Heart right ventricle (tissue), 16 donors: ENCODE measurements around the gene FLNB. TPM values are rescaled to one million over a fixed set of nuclear protein-coding genes. Genes with fewer than 3 reads are reported as not detected.

Source experiments
- ATAC-seq, 8 donors: fragments of 200-7000 bp; cut with Tn5 transposase; one replicate each; pipeline ENCODE4 v1.9.1; 2020; ENCODE audit warnings: mild to moderate bottlenecking in 8 of 8, moderate library complexity in 8 of 8, moderate number of reproducible peaks in 1 of 8
- DNase-seq, 2 donors: peaks; one replicate each; pipeline ENCODE4 v3.0.0-alpha.2; 2020
- H3K27ac ChIP-seq, 10 donors: fragments of 200-600 bp; sonication (generic) in 2 of 10; one replicate each; pipeline versions ENCODE4 v1.5.0 to v1.8.0; 2020 to 2022; ENCODE audit warnings: mild to moderate bottlenecking in 3 of 10
- H3K27me3 ChIP-seq, 7 donors: fragments of 200-600 bp; one replicate each; pipeline ENCODE4 v1.8.0; 2021 to 2022; ENCODE audit warnings: mild to moderate bottlenecking in 2 of 7
- H3K36me3 ChIP-seq, 9 donors: fragments of 200-600 bp; sonication (generic) in 1 of 9; one replicate each; pipeline versions ENCODE4 v1.5.0 to v1.8.0; 2020 to 2022; ENCODE audit warnings: mild to moderate bottlenecking in 2 of 9
- H3K4me1 ChIP-seq, 9 donors: fragments of 200-600 bp; sonication (generic) in 1 of 9; one replicate each; pipeline versions ENCODE4 v1.5.0 to v1.8.0; 2020 to 2022; ENCODE audit warnings: mild to moderate bottlenecking in 4 of 9
- H3K4me3 ChIP-seq, 10 donors: fragments of 200-600 bp; sonication (generic) in 2 of 10; one replicate each; pipeline versions ENCODE4 v1.5.0 to v1.8.0; 2020 to 2022; ENCODE audit warnings: mild to moderate bottlenecking in 7 of 10, moderate library complexity in 2 of 10
- H3K9me3 ChIP-seq, 11 donors: fragments of 200-600 bp in 10 of 11; sonication (generic) in 2 of 11; one replicate each; pipeline versions ENCODE4 v1.5.0 to v1.8.0; 2013 to 2022; ENCODE audit warnings: mild to moderate bottlenecking in 2 of 11, control low read depth in 1 of 11, moderate library complexity in 1 of 11
- CTCF ChIP-seq, 9 donors: fragments of 200-600 bp; sonication (generic) in 2 of 9; IDR thresholded peaks; one replicate each; pipeline versions ENCODE4 v1.5.0 to v1.8.0; 2021 to 2022; ENCODE audit warnings: antibody characterized with exemption in 9 of 9, mild to moderate bottlenecking in 5 of 9, moderate library complexity in 1 of 9
- WGBS, 2 donors: extraction: QIAGEN DNeasy Blood & Tissue Kit; methylation state at CpG; one replicate each; pipeline ENCODE4 v1.1.7; 2013; ENCODE audit warnings: inconsistent platforms in 1 of 2; 5-methylcytosine and 5-hydroxymethylcytosine counted together
- intact Hi-C, 10 donors: fragments of 100-400 bp; cut with DNase I; formaldehyde crosslinking; loops; one replicate each; pipeline versions ENCODE4 v1.11.1 to v1.14.2; 2022
- polyA plus RNA-seq, 2 donors: library from polyadenylated mRNA; stranded (reverse); fragments of 200-250 nt; gene quantifications; one replicate each; pipeline ENCODE4 v1.2.3, GENCODE V29; 2013
- total RNA-seq, 10 donors: library from RNA; stranded (reverse); fragmentation: NEBNext Ultra II Directional in 3 of 10; extraction: Animal tissue kit (Norgen Biotek cat#: 25700) in 3 of 10; gene quantifications; one replicate each; pipeline versions ENCODE4 v1.2.1 to v1.2.4, GENCODE V29; 2021 to 2023
- donor health status: Arrhythmogenic right ventricular cardiomyopathy.
- donor health status: ischemic (EF 13 %, LVEDD 7.1; RV severe dilation, severe dysfunction).
- donor health status: healthy with polysubstance abuse.
- donor health status: DM: no; HTN: yes; CAD: no.
- donor health status: DM: no; HTN: no; CAD: no.
- donor health status: ischemic (EF 25% LVEDD 6.9; RV normal size, moderate dysfunction).
- donor health status: ischemic (EF 25% LVEDD 5.7; RV mildly dilated, moderate dysfunction).
- donor health status: healthy.
- donor health status: DM: yes; HTN: yes; CAD: no.
- donor health status: Ischemic cardiomyopathy.
- donor health status: ischemic (EF 35%, LVEDD 5.7; RV mildly dilated, moderate dysfunction).
- donor health status: nonischemic (EF 11% LVEDD 7.7; RV severe dilation, severe dysfunction).
- donor health status: DM: yes; HTN: yes; CAD: no.
- donor health status: PGD.
- donor health status: ischemic (EF 29% LVEDD 5.4; RV normal size, mild dysfunction).
- donor health status: nonischemic (EF 23%, LVEDD 6.1; RV moderate dilation, normal function).

The FLNB gene
- total and polyA plus RNA-seq, 12 donors, result 27.4 to 65.3 (median 38.6) TPM

- H3K27me3 ChIP-seq, result peaks cover 0 to 1% (median 0%) of the 10 kb centered on the region in 7 donors
- no peak for DNase-seq
- no peaks in the 10 kb centered on the region for H3K9me3 ChIP-seq
- no peak for TF ChIP-seq CTCF (IDR thresholded peaks at IDR 0.05)
- H3K27ac ChIP-seq, result peak overlapping the region in 5 of 10 donors; percentile 2 to 45 (median 9)
- peak in 1 of 8 donors; percentile 3 for ATAC-seq
- intact Hi-C loops, result loop anchor here in 6 of 10 donors (2.0 to 5.0 kb wide), 3 partner anchors 164 to 306 kb away; partner anchors contain the start of gene FLNB (in 6 of the 6)
- no peak overlapping the region for H3K4me3 ChIP-seq
- peaks cover 14 to 49% (median 35%) of the 10 kb centered on the region in 9 donors for H3K4me1 ChIP-seq
- peaks cover 0 to 40% (median 11%) of the 10 kb centered on the region in 9 donors for H3K36me3 ChIP-seq
- 66 to 67% methylated on average over 14 of the region's 14 CpGs for WGBS, 2 donors
Measured at GRCh38 chr3:58173029-58173668, 164.9 kb downstream of the FLNB start.

- Histone ChIP-seq H3K27ac (peak overlapping the region in 5 of 10 donors; percentile 2 to 54 (median 29)), H3K36me3 (peaks cover 0 to 34% (median 11%) of the 10 kb centered on the region in 9 donors), H3K9me3 (no peaks in the 10 kb centered on the region), H3K27me3 (peaks cover 0 to 7% (median 0%) of the 10 kb centered on the region in 7 donors), H3K4me1 (peaks cover 14 to 52% (median 42%) of the 10 kb centered on the region in 9 donors), H3K4me3 (no peak overlapping the region)
- intact Hi-C loops, result loop anchor here in 6 of 10 donors (2.0 to 5.0 kb wide), 3 partner anchors 165 to 307 kb away; partner anchors contain the start of gene FLNB (in 6 of the 6)
- 66 to 70% methylated on average over 12 of the region's 12 CpGs for WGBS, 2 donors
- DNase-seq, result peak; percentile 58 to 59
- TF ChIP-seq CTCF (IDR thresholded peaks at IDR 0.05), result peak in 8 of 9 donors; percentile 23 to 59 (median 46)
- ATAC-seq, result peak; percentile 19 to 52 (median 39)
Measured at GRCh38 chr3:58173669-58174398, 165.6 kb downstream of the FLNB start.

GRCh38 chr3:58175187-58175436 lies 166.9 kb downstream of the FLNB start:
- peaks cover 0 to 7% (median 0%) of the 10 kb centered on the region in 7 donors for H3K27me3 ChIP-seq
- 24 to 38% methylated on average over 3 of the region's 3 CpGs for WGBS, 2 donors
- H3K9me3 ChIP-seq, result no peaks in the 10 kb centered on the region
- intact Hi-C loops, result loop anchor here in 3 of 10 donors (5.0 kb wide), 2 partner anchors 168 to 242 kb away; partner anchors contain the start of gene FLNB (in 2 of the 3)
- DNase-seq, result no peak
- peaks cover 14 to 52% (median 42%) of the 10 kb centered on the region in 9 donors for H3K4me1 ChIP-seq
- H3K27ac ChIP-seq, result peak overlapping the region in 8 of 10 donors; percentile 15 to 67 (median 26)
- TF ChIP-seq CTCF (IDR thresholded peaks at IDR 0.05), result no peak
- H3K4me3 ChIP-seq, result no peak overlapping the region
- ATAC-seq, result no peak
- peaks cover 0 to 21% (median 8%) of the 10 kb centered on the region in 9 donors for H3K36me3 ChIP-seq

- peak in 3 of 8 donors; percentile 0 to 19 (median 12) for ATAC-seq
- peak overlapping the region in 9 of 10 donors; percentile 15 to 67 (median 25) for H3K27ac ChIP-seq
Measured at GRCh38 chr3:58175437-58176184, 167.4 kb downstream of the FLNB start.

More at GRCh38 chr3:58175437-58176184, 167.4 kb downstream of the FLNB start:
- Histone ChIP-seq H3K36me3 (peaks cover 0 to 16% (median 4%) of the 10 kb centered on the region in 9 donors), H3K9me3 (no peaks in the 10 kb centered on the region), H3K27me3 (peaks cover 0 to 7% (median 0%) of the 10 kb centered on the region in 7 donors), H3K4me3 (no peak overlapping the region), H3K4me1 (peaks cover 14 to 52% (median 42%) of the 10 kb centered on the region in 9 donors)
- 30 to 35% methylated on average over 18 of the region's 18 CpGs for WGBS, 2 donors
- intact Hi-C loops, result loop anchor here in 3 of 10 donors (5.0 kb wide), 2 partner anchors 168 to 242 kb away; partner anchors contain the start of gene FLNB (in 2 of the 3)
- TF ChIP-seq CTCF (IDR thresholded peaks at IDR 0.05), result no peak
- DNase-seq, result no peak
